ENCODE results near the gene TUBB2B.

Gene TUBB2B

GRCh38 chr6:3220366-3220765 lies 7.1 kb downstream of the TUBB2B start:
- TF ChIP-seq EGR1 (IDR thresholded peaks at IDR 0.05) = no peak
- TF ChIP-seq, protein P1, sequence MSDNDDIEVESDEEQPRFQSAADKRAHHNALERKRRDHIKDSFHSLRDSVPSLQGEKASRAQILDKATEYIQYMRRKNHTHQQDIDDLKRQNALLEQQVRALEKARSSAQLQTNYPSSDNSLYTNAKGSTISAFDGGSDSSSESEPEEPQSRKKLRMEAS (IDR thresholded peaks at IDR 0.05) = no peak
- TF ChIP-seq FOXM1 (IDR thresholded peaks at IDR 0.05; ENCODE audit: borderline replicate concordance, low read depth) = no peak
- no peak for TF ChIP-seq TAF1 (IDR thresholded peaks at IDR 0.05; ENCODE audit: low read depth)
- no peak for TF ChIP-seq TEAD4 (IDR thresholded peaks at IDR 0.05)
- TF ChIP-seq, protein P2, sequence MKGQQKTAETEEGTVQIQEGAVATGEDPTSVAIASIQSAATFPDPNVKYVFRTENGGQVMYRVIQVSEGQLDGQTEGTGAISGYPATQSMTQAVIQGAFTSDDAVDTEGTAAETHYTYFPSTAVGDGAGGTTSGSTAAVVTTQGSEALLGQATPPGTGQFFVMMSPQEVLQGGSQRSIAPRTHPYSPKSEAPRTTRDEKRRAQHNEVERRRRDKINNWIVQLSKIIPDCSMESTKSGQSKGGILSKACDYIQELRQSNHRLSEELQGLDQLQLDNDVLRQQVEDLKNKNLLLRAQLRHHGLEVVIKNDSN (IDR thresholded peaks at IDR 0.05) = no peak
- no peak for TF ChIP-seq ZBTB7A (IDR thresholded peaks at IDR 0.05; ENCODE audit: low read depth)
- TF ChIP-seq, protein P3, sequence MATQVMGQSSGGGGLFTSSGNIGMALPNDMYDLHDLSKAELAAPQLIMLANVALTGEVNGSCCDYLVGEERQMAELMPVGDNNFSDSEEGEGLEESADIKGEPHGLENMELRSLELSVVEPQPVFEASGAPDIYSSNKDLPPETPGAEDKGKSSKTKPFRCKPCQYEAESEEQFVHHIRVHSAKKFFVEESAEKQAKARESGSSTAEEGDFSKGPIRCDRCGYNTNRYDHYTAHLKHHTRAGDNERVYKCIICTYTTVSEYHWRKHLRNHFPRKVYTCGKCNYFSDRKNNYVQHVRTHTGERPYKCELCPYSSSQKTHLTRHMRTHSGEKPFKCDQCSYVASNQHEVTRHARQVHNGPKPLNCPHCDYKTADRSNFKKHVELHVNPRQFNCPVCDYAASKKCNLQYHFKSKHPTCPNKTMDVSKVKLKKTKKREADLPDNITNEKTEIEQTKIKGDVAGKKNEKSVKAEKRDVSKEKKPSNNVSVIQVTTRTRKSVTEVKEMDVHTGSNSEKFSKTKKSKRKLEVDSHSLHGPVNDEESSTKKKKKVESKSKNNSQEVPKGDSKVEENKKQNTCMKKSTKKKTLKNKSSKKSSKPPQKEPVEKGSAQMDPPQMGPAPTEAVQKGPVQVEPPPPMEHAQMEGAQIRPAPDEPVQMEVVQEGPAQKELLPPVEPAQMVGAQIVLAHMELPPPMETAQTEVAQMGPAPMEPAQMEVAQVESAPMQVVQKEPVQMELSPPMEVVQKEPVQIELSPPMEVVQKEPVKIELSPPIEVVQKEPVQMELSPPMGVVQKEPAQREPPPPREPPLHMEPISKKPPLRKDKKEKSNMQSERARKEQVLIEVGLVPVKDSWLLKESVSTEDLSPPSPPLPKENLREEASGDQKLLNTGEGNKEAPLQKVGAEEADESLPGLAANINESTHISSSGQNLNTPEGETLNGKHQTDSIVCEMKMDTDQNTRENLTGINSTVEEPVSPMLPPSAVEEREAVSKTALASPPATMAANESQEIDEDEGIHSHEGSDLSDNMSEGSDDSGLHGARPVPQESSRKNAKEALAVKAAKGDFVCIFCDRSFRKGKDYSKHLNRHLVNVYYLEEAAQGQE (IDR thresholded peaks at IDR 0.05; ENCODE audit: low read depth) = no peak
- TF ChIP-seq EP300 (IDR thresholded peaks at IDR 0.05; ENCODE audit: borderline replicate concordance) = no peak

GRCh38 chr6:3218266-3218665 lies 9.2 kb downstream of the TUBB2B start:
- TF ChIP-seq TEAD4 (IDR thresholded peaks at IDR 0.05) (no peak), ZBTB7A (IDR thresholded peaks at IDR 0.05; ENCODE audit: low read depth) (no peak)

GRCh38 chr6:3217286-3217685 lies 10.2 kb downstream of the TUBB2B start:
- TF ChIP-seq CEBPB (IDR thresholded peaks at IDR 0.05) (no peak), YY1 (IDR thresholded peaks at IDR 0.05; ENCODE audit: low read depth) (no peak), CREB1 (IDR thresholded peaks at IDR 0.05; ENCODE audit: low read depth) (no peak)

DNA sequence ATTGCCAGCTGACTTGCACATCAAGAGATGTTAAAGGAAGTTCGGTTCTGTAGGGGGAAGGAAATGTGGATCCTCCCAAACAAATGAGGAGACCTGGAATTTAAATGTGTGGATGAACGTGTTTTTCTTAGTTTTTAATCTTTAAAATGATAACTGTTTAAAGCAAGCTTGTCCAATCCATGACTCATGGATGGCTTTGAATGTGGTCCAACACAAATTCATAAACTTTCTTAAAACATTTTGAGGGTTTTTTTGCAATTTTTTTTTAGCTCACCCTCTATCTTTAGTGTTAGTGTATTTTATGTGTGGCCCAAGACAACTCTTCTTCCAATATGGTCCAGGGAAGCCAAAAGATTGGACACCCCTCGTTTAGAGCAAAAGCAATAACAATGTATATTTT lies 12.6 kb downstream of the TUBB2B start:
- no peak for TF ChIP-seq TEAD4 (IDR thresholded peaks at IDR 0.05)
- TF ChIP-seq EP300 (IDR thresholded peaks at IDR 0.05; ENCODE audit: borderline replicate concordance) = no peak
- no peak for TF ChIP-seq CEBPB (IDR thresholded peaks at IDR 0.05)
- TF ChIP-seq, protein P3 (IDR thresholded peaks at IDR 0.05; ENCODE audit: low read depth) = no peak
- no peak for TF ChIP-seq RAD21 (IDR thresholded peaks at IDR 0.05; ENCODE audit: low read depth)
- TF ChIP-seq TCF12 (IDR thresholded peaks at IDR 0.05; ENCODE audit: low read depth) = no peak
- TF ChIP-seq FOXM1 (IDR thresholded peaks at IDR 0.05; ENCODE audit: borderline replicate concordance, low read depth) = no peak
- TF ChIP-seq NFIC (IDR thresholded peaks at IDR 0.05) = no peak
- no peak for TF ChIP-seq EGR1 (IDR thresholded peaks at IDR 0.05)
- TF ChIP-seq CREB1 (IDR thresholded peaks at IDR 0.05; ENCODE audit: low read depth) = no peak
- TF ChIP-seq, protein P1 (IDR thresholded peaks at IDR 0.05) = no peak
- TF ChIP-seq, protein P2 (IDR thresholded peaks at IDR 0.05) = no peak
- no peak for TF ChIP-seq TAF1 (IDR thresholded peaks at IDR 0.05; ENCODE audit: low read depth)
- TF ChIP-seq ZBTB7A (IDR thresholded peaks at IDR 0.05; ENCODE audit: low read depth) = no peak
- TF ChIP-seq YY1 (IDR thresholded peaks at IDR 0.05; ENCODE audit: low read depth) = no peak

DNA sequence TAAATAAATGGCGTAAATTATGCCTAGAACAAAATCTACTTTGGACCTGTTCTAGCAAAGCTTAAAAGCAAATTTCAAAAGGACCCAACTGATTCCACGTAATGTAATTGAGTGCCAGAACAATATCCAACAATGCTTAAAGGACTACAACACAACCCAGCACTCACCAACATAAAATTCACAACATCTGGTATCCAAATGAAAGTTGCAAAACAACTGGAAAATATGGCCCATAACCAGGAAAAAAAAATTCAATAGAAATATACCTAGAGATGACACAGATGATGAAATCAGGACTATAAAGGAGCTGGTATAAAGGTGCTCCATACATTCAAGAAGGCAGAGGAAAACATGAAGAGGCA lies 14.1 kb downstream of the TUBB2B start:
- TF ChIP-seq TCF12 (IDR thresholded peaks at IDR 0.05; ENCODE audit: low read depth) (no peak), CREB1 (IDR thresholded peaks at IDR 0.05; ENCODE audit: low read depth) (no peak), FOXM1 (IDR thresholded peaks at IDR 0.05; ENCODE audit: borderline replicate concordance, low read depth) (no peak), EGR1 (IDR thresholded peaks at IDR 0.05) (no peak), YY1 (IDR thresholded peaks at IDR 0.05; ENCODE audit: low read depth) (no peak), EP300 (IDR thresholded peaks at IDR 0.05; ENCODE audit: borderline replicate concordance) (no peak), NFIC (IDR thresholded peaks at IDR 0.05) (no peak)
- TF ChIP-seq, protein P1 (IDR thresholded peaks at IDR 0.05) = no peak

DNA sequence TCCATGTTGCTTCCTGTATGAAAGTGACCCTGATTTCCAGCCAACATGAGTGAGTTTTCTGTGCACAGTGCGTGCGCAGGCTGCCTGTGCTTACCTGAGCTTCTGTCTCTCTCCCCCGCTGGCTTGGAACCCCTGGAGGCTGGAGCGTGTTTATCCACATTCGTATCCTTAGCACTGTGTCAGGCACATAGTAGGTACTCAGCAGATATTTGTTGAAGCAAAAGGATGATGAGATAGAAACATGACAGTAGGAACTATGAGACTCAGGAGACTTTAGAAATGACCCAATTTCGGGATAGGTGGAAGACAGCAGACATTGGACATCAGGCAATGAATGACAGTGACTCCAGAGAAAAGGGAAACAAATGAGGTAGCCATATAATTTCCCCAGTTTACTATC lies 15.2 kb downstream of the TUBB2B start:
- TF ChIP-seq TEAD4 (IDR thresholded peaks at IDR 0.05) (no peak), TCF12 (IDR thresholded peaks at IDR 0.05; ENCODE audit: low read depth) (no peak), TAF1 (IDR thresholded peaks at IDR 0.05; ENCODE audit: low read depth) (no peak)
- TF ChIP-seq, protein P2 (IDR thresholded peaks at IDR 0.05) = no peak

Measured in Ishikawa (cell line).